H54 (cell line): ENCODE results near the gene LRRC8E.

Experiments used
- DNase-seq: peaks from one replicate; pipeline ENCODE4 v3.0.0; 2011; ENCODE audit warnings: low spot score, mixed read lengths; ENCODE audit not compliant: insufficient read length
- FAIRE-seq: peaks from 3 replicates; lab custom pipeline; 2011; peaks lifted over from hg19 to GRCh38; lab: Jason Lieb, UNC
- POLR2A ChIP-seq: IDR thresholded peaks from 2 replicates; pipeline ENCODE4 v1.6.1; 2011; ENCODE audit warnings: low read depth, mild to moderate bottlenecking, low read length

Gene LRRC8E

DNA sequence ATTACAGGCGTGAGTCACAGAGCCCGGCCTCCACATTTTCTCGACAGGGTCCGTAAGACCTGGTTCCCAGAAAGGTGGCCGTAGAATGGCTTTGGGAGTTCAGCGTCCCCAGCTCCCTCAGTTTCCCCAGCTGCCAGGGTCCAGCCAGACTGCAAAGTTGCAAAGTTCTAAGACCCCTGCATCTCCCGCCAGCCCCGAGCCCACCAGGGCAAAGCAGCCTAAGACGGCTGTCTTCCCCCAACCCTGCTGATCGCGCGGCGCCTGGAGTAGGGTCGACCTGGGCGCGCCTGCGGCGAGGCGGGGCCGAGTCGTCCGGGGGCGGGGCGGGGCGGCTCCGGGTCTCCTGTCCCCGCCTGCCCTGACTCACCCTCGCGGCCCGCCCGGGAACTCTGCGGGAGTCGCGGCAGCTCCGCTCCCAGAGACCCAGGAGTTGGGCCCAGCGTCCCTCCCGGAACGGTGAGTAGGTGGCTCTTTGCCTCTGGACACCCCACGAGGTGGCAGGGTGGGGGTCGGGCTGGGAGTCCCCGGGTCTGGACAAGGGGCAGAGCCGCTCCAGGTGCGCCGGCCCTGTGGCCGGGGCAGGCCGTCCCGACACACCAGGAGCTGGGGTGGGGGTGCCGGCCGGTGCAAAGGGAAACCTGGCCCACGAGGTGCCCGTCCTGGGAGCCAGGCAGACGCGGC lies at the start of gene LRRC8E:
LRRC8E (plus strand) TSS at position 366 of the 681 bp plus-strand sequence. CDS start 7,094 bp downstream, outside the sequence.
- FAIRE-seq (no peak), DNase-seq (peak; percentile 74)
- TF ChIP-seq POLR2A: peak; percentile 87

DNA sequence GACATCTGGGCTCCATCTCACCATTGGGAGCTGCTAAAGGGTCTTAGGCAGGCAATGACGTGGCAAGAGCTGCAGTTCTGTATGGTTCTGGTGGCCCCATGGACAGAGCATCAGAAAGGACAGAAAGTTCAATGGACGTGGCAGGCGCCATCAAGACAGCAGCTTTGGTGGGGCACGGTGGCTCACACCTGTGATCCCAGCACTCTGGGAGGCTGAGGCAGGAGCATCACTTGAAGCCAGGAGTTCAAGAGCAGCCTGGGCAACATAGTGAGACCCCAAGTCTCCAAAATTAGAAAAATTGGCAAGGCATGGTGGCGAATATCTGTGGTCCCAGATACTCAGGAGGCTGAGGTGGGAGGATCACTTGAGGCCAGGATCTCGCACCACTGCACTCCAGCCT lies 48.8 kb upstream of the LRRC8E start:
- no peak for FAIRE-seq
- TF ChIP-seq POLR2A: no peak
- no peak for DNase-seq

DNA sequence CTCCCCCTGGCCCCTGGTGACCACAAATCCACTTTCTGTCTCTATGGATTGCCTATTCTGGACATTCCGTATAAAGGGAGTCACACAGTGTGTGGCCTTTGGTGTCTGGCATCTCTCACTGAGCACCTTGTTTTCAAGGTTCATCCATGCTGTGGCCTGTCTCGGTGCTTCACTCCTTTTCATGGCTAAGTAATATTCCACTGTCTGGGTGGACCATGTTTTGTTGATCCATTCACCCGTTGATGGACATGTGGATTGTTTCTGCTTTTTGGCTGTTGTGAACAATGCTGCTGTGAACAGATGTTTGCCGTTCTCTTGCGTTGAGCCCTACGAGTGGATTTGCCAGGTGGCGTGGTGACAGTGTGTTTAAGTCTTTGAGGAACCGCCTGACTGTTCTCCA lies 47.7 kb upstream of the LRRC8E start:
- DNase-seq: no peak
- FAIRE-seq: no peak
- no peak for TF ChIP-seq POLR2A

DNA sequence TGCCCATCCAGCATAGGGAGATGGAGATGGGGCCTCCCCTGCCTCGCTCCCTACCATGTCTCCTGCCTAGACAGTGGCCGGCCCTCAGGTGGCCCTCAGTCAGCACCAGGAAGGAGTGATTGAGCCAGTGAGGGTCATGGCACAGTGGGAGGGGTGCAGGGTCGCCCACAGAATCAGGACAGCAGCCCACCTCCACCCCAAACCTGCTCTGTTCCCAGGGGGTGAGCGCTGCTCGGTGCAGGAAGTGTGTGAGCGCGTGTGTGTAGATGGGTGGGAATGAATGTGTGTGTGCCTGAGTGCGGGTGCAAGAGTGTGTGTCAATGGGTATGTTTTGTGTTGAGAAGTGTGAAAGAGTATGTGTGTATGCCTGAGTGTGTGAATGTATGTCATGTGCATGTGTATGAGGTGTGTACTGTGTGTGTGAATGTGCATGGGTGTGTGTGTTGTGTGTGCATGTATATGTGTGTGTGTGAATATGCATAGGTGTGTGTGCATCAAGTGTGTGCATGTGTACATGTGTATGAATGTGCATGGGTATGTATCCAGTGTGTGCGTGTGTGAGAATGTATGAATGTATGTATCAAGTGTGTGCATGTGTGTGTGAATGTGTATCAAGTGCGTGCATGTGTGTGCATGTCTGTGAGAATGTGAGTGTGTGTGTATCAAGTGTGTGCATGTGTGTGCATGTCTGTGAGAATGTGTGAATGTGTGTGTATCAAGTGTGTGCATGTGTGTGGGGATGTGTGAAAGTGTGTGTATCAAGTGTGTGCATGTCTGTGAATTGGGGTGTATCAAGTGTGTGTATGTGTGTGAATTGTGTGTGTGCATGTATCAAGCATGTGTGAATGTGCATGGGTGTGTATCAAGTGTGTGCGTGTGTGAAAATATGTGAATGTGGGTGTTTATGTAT lies 46.3 kb upstream of the LRRC8E start:
- no peak for FAIRE-seq
- TF ChIP-seq POLR2A: no peak
- no peak for DNase-seq

DNA sequence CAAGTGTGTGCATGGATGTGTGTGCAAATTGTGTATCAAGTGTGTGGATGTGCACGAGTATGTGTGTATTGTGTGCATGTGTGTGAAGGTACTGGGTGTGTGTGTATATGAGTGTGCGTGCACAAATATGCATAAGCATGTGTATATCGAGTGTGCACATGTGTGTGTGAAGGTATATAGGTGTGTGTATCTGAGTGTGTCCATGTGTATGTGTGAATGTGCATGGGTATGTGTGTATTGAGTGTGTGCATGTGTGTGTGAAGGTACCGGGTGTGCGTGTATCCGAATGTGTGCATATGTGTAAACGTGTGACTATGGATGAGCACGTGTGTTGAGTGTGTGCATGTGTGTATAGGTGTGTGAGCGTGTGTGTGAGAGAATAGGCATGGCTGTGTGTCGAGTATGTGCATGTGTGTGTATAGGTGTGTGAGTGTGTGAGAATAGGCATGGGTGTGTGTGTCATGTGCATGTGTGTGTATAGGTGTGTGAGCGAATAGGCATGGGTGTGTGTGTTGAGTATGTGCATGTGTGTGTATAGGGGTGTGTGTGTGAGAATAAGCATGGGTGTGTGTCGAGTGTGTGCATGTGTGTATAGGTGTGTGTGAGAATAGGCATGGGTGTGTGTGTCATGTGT lies 45.5 kb upstream of the LRRC8E start:
- FAIRE-seq: no peak
- TF ChIP-seq POLR2A: no peak
- no peak for DNase-seq

DNA sequence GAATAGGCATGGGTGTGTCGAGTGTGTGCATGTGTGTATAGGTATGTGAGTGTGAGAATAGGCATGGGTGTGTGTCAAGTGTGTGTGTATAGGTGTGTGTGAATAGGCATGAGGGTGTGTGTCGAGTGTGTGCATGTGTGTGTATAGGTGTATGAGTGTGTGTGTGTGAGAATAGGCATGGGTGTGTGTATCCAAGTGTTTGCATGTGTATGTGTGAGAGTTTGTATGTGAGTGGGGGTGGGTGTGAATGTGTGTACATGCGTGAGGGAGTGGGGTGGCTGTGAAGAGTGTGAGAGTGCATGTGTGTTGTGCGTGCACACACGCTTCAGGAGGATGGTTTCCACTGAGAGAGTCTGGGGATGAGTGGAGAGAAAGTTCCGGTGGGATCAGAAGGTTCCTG lies 44.8 kb upstream of the LRRC8E start:
- DNase-seq: no peak
- no peak for FAIRE-seq
- no peak for TF ChIP-seq POLR2A

DNA sequence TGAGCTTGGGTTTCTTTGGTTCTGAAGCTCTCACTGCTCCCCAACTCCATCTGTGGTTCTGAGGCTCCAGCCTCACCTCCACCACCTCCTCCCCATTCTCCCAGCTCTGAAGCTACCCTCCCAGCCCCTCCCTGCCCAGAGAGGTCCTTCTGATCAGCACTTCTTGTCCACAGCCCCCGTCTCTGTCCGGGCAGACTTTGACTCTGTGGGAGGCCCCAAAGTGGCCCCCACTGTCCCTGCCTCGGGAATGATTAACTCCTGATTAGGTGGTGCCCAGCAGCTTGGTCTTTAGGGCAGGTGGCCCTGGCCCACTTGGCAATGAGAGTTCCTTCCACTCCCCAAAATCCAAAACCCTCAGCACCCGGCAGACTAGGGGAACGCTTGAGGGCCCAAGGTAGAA lies 43.9 kb upstream of the LRRC8E start:
- no peak for TF ChIP-seq POLR2A
- DNase-seq: no peak
- FAIRE-seq: no peak

DNA sequence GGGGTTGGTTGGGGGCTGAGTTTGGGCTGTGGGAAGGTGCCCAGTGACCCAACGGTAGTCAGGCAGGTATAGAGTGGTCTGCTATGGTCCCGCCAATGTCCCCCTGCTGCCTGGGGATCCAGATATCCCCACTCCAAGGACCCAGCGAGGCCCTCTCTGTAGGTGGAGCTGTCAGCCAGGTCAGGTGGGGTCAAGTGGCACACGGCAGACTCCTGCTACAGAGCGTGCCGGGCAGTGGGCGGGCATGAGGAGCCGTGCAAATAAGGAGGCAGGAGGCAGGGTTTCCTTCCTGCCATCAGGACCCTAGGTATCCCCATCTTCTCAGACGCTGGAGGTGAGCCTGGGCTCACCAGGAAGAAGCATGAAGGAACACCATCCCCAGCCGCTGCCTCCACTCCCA lies 43.4 kb upstream of the LRRC8E start:
- TF ChIP-seq POLR2A: no peak

DNA sequence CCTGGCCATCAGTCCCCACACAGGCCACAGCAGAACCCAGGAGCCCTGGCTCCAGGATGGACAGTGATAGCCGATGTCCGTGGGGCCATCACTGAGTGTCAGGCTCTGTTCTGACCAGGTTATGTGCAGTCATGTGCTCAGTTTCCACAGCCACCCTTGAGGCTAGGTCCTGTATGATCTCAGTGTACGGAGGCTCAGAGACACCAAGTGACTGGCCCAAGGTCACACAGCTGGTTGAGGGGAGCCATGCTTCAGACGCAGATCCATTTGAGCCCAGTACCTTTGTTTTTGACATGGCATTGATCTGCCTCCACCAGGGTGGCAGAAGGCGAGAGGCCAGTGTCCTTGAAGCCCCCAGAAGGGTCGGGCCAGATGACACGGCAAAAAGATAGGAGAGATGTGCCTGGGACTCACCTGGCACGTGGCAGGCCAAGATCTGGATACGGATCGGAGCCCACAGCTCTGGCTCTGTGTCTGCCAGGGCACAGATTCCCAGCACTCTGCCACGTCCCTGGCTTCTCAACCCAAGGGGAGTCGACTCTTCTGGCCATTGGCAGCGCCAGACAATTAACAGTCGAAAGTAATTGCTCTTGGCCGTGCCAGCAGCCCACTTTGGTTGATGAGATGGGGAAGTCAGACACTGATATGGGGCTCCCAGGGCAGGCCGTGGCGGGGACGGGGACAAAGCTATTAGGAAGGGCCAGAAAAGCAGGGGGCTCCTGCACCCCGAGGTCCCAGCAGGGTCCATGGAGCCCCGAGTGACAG lies 42.7 kb upstream of the LRRC8E start:
- no peak for TF ChIP-seq POLR2A
- FAIRE-seq: no peak
- no peak for DNase-seq

More for the DNA sequence above, 43.4 kb upstream of the LRRC8E start:
- DNase-seq (no peak), FAIRE-seq (no peak)

DNA sequence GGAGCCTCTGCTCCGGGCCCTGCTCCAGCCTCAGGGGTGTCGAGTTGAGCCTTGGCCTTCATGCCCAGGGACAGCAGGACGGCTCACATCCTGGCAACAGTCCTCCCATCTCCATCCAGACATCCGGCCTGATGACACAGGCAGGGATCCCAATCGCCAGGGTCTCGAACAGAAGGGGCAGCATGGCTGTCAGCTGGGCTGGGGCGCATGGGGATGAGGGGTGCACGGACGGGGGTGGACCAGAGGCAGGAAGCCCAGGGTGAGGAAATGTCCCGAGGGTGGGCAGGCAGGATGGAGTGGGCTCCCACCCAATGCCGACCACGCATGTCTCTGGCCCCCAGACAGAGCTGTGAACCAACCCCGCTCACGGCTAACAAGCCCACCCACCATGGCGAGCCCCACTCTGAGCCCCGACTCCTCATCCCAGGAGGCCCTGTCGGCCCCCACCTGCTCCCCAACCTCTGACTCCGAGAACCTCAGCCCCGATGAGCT lies 42.1 kb upstream of the LRRC8E start:
- FAIRE-seq: no peak
- DNase-seq: no peak
- TF ChIP-seq POLR2A: no peak

DNA sequence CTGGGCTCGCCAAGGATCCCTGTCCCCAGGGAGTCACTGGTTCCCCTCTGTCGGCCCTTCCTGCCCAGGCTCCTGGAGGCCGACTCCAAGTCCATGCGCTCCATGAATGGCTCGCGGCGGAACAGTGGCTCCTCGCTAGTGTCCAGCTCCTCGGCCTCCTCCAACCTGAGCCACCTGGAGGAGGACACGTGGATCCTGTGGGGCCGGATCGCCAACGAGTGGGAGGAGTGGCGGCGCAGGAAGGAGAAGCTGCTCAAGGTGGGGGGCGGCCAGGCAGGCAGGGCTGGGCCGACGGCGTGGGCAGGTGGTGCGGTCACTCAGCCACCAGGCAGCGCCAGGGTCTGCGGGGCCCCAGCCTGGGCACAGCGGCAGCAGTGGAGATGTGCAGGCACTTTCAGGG lies 40.6 kb upstream of the LRRC8E start:
- FAIRE-seq (no peak), DNase-seq (no peak)
- no peak for TF ChIP-seq POLR2A

DNA sequence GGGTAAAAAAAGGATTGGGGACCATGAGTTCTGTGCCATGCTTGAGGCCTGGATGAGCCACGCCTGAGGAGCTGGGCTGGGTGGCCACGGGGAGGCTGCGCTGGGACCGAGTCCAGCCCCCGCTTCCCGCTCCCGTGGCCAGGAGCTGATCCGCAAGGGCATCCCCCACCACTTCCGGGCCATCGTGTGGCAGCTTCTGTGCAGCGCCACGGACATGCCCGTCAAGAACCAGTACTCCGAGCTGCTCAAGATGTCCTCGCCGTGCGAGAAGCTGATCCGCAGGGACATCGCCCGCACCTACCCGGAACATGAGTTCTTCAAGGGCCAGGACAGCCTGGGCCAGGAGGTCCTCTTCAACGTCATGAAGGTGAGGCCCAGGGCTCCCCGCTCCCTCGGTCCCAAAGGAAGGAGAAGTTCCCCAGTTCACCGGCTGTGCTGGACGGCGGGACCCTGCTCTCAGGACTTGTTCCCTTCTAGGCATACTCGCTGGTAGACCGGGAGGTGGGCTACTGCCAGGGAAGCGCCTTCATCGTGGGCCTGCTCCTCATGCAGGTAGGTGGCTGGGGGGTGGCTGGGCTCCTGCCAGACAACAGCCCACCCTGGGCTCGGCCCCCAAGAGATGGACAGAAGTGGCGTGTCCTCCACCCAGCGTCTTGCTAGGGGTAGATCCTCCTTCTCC lies 39.4 kb upstream of the LRRC8E start:
- FAIRE-seq (no peak), DNase-seq (no peak)
- TF ChIP-seq POLR2A: no peak

DNA sequence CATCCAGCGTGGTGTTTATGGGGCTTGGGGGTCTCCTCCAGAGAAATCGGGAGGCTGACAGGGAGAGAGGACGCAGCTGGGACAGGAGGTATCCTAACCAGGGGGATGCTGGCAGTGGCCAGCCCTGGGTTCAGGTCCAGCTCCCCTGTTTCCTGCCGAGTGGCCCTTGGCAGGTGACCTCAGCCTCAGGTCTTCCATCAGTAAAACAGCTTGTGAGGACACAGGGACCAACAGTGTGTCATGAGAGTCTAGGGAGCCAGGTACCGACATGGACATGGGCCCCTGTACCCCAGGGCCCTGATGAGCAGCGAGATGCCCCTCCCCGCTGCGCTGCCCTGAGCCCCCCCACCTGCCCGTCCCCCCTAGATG lies 38.7 kb upstream of the LRRC8E start:
- DNase-seq: no peak
- TF ChIP-seq POLR2A: no peak
- no peak for FAIRE-seq
